Pulmonary artery endothelial cell (primary cell): Measurements from ENCODE around the gene UPP1. TPM values are rescaled to one million over a fixed set of nuclear protein-coding genes. Genes with fewer than 3 reads are reported as not detected.

ENCODE experiments used
- total RNA-seq: library from RNA; depleted of rRNA; stranded (reverse); fragments of >200 nt; gene quantifications from 2 replicates; pipeline ENCODE4 v1.2.3, GENCODE V29; 2014

UPP1 gene
- total RNA-seq, 1 donor from 2014 or later, result 38.7 TPM

Other genes starting within 250 kb of the UPP1 start
- gene PKD1L1, start 140.8 kb upstream of the UPP1 start, total RNA-seq, result 1.1 and 2.1 TPM in 2 replicates
- 19.2 and 28.5 TPM in 2 replicates for gene HUS1, start 109.7 kb upstream of the UPP1 start, total RNA-seq
- gene SUN3, start 60.2 kb upstream of the UPP1 start, total RNA-seq, result not detected in 2 replicates
- under 0.01 and 0.11 TPM in 2 replicates for gene C7orf57, start 53.7 kb upstream of the UPP1 start, total RNA-seq
- gene ABCA13, start 82.2 kb downstream of the UPP1 start, total RNA-seq, result not detected in 2 replicates